OCI-LY7 (cell line): Measurements from ENCODE around the gene DRP2. TPM values are rescaled to one million over a fixed set of nuclear protein-coding genes. Genes with fewer than 3 reads are reported as not detected.

Experiments used
- BruUV-seq: library from RNA; stranded (reverse); fragments of 400-500 nt; replicated peaks from 2 replicates; lab custom pipeline; 2021; lab: Mats Ljungman, UMichigan
- CTCF ChIA-PET: fragments of 300-600 bp; sonication (Branson Sonifier 250); formaldehyde crosslinking; loops from one replicate; lab custom pipeline; 2022; ENCODE audit warnings: antibody characterized with exemption; ENCODE audit not compliant: unreplicated experiment; lab: Charles Lee
- POLR2A ChIA-PET: fragments of 300-600 bp; sonication (Branson Sonifier 250); formaldehyde crosslinking; loops from one replicate; lab custom pipeline; 2022; ENCODE audit warnings: antibody characterized with exemption; lab: Charles Lee
- DNase-seq: peaks from one replicate; pipeline ENCODE4 v3.0.0-alpha.2; 2015; ENCODE audit warnings: low spot score
- H2AFZ ChIP-seq: fragments of 200-600 bp; sonication (generic), shearing (Covaris generic); 2 replicates; pipeline ENCODE4 v1.6.1; 2014; ENCODE audit warnings: mild to moderate bottlenecking, antibody characterized with exemption, low read length, moderate library complexity
- H3K27ac ChIP-seq: fragments of 200-600 bp; sonication (generic); 2 replicates; pipeline ENCODE4 v1.5.1; 2014; ENCODE audit warnings: mixed run types, low read depth, mild to moderate bottlenecking, moderate library complexity, low read length, inconsistent platforms; ENCODE audit not compliant: poor library complexity, severe bottlenecking
- H3K36me3 ChIP-seq: fragments of 200-600 bp; sonication (generic); 2 replicates; pipeline ENCODE4 v1.6.1; 2014; ENCODE audit warnings: mild to moderate bottlenecking, antibody characterized with exemption, low read length, moderate library complexity, mixed read lengths; ENCODE audit not compliant: insufficient read depth
- H3K4me1 ChIP-seq: fragments of 200-600 bp; sonication (generic); 2 replicates; pipeline ENCODE4 v1.5.1; 2014; ENCODE audit warnings: mild to moderate bottlenecking, low read length; ENCODE audit not compliant: insufficient read depth, poor library complexity, severe bottlenecking
- H3K4me2 ChIP-seq: fragments of 200-600 bp; sonication (generic); 2 replicates; pipeline ENCODE4 v1.6.1; 2014; ENCODE audit warnings: mild to moderate bottlenecking, low read length
- H3K4me3 ChIP-seq: fragments of 200-600 bp; sonication (generic); 2 replicates; pipeline ENCODE4 v1.5.1; 2014; ENCODE audit warnings: mild to moderate bottlenecking, low read depth, low read length; ENCODE audit not compliant: poor library complexity, severe bottlenecking
- H3K79me2 ChIP-seq: fragments of 200-600 bp; sonication (generic); 2 replicates; pipeline ENCODE4 v1.6.1; 2016; ENCODE audit warnings: low read depth, mild to moderate bottlenecking, low read length, moderate library complexity, mixed read lengths; ENCODE audit not compliant: insufficient read depth
- H3K9me2 ChIP-seq: fragments of 200-600 bp; sonication (generic); 2 replicates; pipeline ENCODE4 v1.6.1; 2016; ENCODE audit warnings: mild to moderate bottlenecking, low read length, mixed read lengths; ENCODE audit not compliant: insufficient read depth
- H3K9me3 ChIP-seq: fragments of 200-600 bp; sonication (generic); 2 replicates; pipeline ENCODE4 v1.6.1; 2014; ENCODE audit warnings: mild to moderate bottlenecking, mixed run types, low read length, mixed read lengths
- H4K20me1 ChIP-seq: fragments of 200-600 bp; sonication (generic); 2 replicates; pipeline ENCODE4 v1.6.1; 2014; ENCODE audit warnings: mild to moderate bottlenecking, antibody characterized with exemption, low read length, moderate library complexity, mixed read lengths; ENCODE audit not compliant: insufficient read depth
- EZH2phosphoT487 ChIP-seq: fragments of 200-600 bp; sonication (generic); IDR thresholded peaks from 2 replicates; pipeline ENCODE4 v1.6.1; 2018; ENCODE audit warnings: low read depth, borderline replicate concordance, mild to moderate bottlenecking, mixed run types, antibody characterized with exemption, low read length, moderate library complexity, mixed read lengths
- intact Hi-C: fragments of 100-400 bp; cut with micrococcal nuclease; formaldehyde crosslinking; loops from one replicate; pipeline ENCODE4 v1.10.0; 2022; ENCODE audit not compliant: unreplicated experiment
- total RNA-seq, 2 experiments: library from RNA; depleted of rRNA in 1 of 2; stranded (reverse); fragments of >200 nt in 1 of 2; shearing (Covaris generic) in 1 of 2; gene quantifications; 2 replicates each; pipeline ENCODE4 v1.2.3, GENCODE V29; 2014 to 2022
- TF ChIP-seq, protein P1 (sequence below): fragments of 200-600 bp; sonication (generic); conservative IDR thresholded peaks from 2 replicates; pipeline ENCODE4 v1.5.1; 2014; ENCODE audit warnings: mild to moderate bottlenecking, antibody characterized with exemption, low read length, moderate library complexity, mixed read lengths

The DRP2 gene
- total RNA-seq, 2 experiments from 2014 or later: 0.82 to 0.93 TPM

DNA sequence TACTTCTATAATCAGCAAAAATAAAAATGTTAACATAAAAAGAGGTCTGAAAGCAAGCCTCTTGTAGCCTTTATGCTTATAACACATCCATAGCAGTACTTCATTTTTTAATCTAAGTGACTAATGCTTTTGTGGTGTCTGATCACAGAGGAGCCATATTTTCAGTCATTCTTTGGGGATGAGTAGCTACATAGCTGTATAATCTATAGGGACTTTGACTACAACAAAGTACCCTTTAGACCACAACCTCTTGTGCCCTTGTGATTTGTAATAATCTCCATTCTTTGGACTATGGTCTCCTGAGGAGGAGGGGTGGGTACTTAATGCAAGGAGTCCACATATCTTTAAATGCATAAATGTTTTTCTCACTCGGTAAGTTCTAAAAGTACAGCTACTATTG, 9.6 kb downstream of the DRP2 start:
- Histone ChIP-seq H4K20me1 (no peaks in the 10 kb centered on the region), H3K36me3 (no peaks in the 10 kb centered on the region), H3K4me3 (no peak overlapping the region), H3K4me1 (no peaks in the 10 kb centered on the region), H3K9me2 (no peaks in the 10 kb centered on the region), H2AFZ (no peak overlapping the region), H3K9me3 (no peaks in the 10 kb centered on the region), H3K4me2 (no peak overlapping the region), H3K79me2 (no peaks in the 10 kb centered on the region), H3K27ac (no peak overlapping the region)
- intact Hi-C loops: no loop called here
- no peak for DNase-seq
- ChIA-PET POLR2A (interaction anchor here (1.1 kb wide), 1 partner anchor 15 kb away, joined by 3 read pairs; no protein-coding TSS in a partner anchor), CTCF (no interaction called here)
- TF ChIP-seq EZH2phosphoT487: no peak
- TF ChIP-seq, protein P1, sequence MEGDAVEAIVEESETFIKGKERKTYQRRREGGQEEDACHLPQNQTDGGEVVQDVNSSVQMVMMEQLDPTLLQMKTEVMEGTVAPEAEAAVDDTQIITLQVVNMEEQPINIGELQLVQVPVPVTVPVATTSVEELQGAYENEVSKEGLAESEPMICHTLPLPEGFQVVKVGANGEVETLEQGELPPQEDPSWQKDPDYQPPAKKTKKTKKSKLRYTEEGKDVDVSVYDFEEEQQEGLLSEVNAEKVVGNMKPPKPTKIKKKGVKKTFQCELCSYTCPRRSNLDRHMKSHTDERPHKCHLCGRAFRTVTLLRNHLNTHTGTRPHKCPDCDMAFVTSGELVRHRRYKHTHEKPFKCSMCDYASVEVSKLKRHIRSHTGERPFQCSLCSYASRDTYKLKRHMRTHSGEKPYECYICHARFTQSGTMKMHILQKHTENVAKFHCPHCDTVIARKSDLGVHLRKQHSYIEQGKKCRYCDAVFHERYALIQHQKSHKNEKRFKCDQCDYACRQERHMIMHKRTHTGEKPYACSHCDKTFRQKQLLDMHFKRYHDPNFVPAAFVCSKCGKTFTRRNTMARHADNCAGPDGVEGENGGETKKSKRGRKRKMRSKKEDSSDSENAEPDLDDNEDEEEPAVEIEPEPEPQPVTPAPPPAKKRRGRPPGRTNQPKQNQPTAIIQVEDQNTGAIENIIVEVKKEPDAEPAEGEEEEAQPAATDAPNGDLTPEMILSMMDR: no peak
- BruUV-seq: no TSS peak

DNA sequence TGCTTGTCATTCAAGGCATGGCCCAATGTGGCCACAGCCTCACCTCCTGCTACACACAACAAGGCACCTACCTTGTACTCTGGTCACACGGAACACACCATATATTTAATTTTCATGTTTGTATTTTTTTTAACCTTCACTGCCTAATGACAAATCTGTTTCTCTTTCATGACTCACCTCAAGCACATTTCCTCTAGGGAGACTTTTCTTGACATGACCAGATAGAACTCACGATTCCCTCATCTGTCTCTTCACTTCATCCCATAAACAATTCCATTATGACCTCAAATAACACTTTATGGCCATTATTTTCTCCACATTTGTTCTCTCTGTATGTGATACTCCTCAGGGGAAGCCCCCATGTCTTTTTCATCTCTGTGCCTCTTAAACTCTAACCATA, 11.1 kb downstream of the DRP2 start:
- H3K27ac ChIP-seq: no peak overlapping the region
- TF ChIP-seq, protein P1: no peak
- no peak for TF ChIP-seq EZH2phosphoT487
- no TSS peak for BruUV-seq
- H3K79me2 ChIP-seq: no peaks in the 10 kb centered on the region
- POLR2A ChIA-PET: no interaction called here
- no peaks in the 10 kb centered on the region for H3K4me1 ChIP-seq
- no peaks in the 10 kb centered on the region for H4K20me1 ChIP-seq
- no peaks in the 10 kb centered on the region for H3K9me3 ChIP-seq
- no peak overlapping the region for H3K4me2 ChIP-seq
- CTCF ChIA-PET: no interaction called here
- no peak overlapping the region for H2AFZ ChIP-seq
- no peak overlapping the region for H3K4me3 ChIP-seq
- H3K36me3 ChIP-seq: no peaks in the 10 kb centered on the region
- H3K9me2 ChIP-seq: no peaks in the 10 kb centered on the region
- DNase-seq: no peak
- intact Hi-C loops: no loop called here

DNA sequence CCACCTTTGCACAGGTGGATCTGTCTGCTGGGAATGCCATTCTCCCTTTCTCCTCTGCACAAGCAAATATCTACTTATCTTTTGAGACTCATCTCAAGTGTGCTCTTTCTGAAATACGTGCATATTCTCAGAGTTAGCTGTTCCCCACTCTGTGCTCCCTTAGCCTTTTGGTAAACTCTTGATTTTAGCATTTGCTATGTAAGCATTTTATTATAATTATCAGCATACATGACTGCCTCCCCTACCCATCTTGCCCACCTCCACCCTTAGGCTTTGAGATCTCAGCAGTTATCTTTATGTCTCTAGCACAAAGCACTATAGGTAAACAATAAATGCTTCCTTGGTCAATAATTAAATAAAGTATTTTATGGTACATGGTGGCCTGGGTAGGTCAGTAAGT, 11.5 kb downstream of the DRP2 start:
- intact Hi-C loops: no loop called here
- Histone ChIP-seq H3K79me2 (no peaks in the 10 kb centered on the region), H4K20me1 (no peaks in the 10 kb centered on the region), H3K27ac (no peak overlapping the region), H3K36me3 (no peaks in the 10 kb centered on the region), H3K9me2 (no peaks in the 10 kb centered on the region), H3K9me3 (no peaks in the 10 kb centered on the region), H2AFZ (no peak overlapping the region), H3K4me3 (no peak overlapping the region), H3K4me2 (no peak overlapping the region), H3K4me1 (no peaks in the 10 kb centered on the region)
- ChIA-PET CTCF (no interaction called here), POLR2A (no interaction called here)
- TF ChIP-seq, protein P1: no peak
- no peak for TF ChIP-seq EZH2phosphoT487
- no TSS peak for BruUV-seq
- no peak for DNase-seq
